Choroid plexus epithelial cell (primary cell): ENCODE measurements around the gene NPAS3.

Experiments
- DNase-seq: peaks from one replicate; pipeline ENCODE4 v3.0.0-alpha.2; 2010; ENCODE audit warnings: low read depth
- H3K4me3 ChIP-seq: 2 replicates; pipeline ENCODE4 v1.5.1; 2011; ENCODE audit warnings: low read depth, mild to moderate bottlenecking, control low read depth, low read length, moderate library complexity
- TF ChIP-seq, protein P1 (sequence below): conservative IDR thresholded peaks from 2 replicates; pipeline ENCODE4 v1.5.1; 2011; ENCODE audit warnings: low read depth, mild to moderate bottlenecking, control low read depth, inconsistent platforms, low read length, moderate library complexity

The NPAS3 gene

DNA sequence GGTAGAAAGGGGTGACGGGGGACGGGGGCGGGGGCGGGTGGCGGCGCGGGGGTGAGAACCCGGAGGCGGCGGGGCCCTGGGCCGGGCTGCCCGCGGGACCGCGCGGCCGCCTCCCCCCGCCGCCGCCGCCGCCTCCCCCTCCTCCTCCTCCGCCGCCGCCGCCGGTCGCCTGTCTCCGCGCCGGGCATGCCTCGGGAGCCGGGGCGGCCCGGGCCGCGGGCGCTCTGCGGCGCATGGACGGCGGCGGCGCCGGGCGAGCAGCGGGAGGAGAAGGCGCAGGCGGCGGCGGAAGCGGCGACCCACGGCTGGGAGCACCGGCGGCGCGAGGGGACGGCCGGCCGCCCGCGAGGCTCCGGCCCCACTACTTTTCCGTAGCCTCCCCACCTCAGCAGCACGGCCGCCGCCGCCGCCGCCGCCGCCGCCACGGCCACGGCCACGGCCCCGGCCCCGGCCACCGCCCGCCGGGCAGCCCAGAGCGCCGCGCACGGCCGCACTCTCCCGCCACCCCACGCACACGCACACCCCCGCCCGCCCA lies at the start of gene NPAS3:
TSS of gene NPAS3 (plus strand) at position 161 of the 535 bp plus-strand sequence.
- peak within 1 kb of the TSS; percentile 66 for H3K4me3 ChIP-seq
- TF ChIP-seq, protein P1, sequence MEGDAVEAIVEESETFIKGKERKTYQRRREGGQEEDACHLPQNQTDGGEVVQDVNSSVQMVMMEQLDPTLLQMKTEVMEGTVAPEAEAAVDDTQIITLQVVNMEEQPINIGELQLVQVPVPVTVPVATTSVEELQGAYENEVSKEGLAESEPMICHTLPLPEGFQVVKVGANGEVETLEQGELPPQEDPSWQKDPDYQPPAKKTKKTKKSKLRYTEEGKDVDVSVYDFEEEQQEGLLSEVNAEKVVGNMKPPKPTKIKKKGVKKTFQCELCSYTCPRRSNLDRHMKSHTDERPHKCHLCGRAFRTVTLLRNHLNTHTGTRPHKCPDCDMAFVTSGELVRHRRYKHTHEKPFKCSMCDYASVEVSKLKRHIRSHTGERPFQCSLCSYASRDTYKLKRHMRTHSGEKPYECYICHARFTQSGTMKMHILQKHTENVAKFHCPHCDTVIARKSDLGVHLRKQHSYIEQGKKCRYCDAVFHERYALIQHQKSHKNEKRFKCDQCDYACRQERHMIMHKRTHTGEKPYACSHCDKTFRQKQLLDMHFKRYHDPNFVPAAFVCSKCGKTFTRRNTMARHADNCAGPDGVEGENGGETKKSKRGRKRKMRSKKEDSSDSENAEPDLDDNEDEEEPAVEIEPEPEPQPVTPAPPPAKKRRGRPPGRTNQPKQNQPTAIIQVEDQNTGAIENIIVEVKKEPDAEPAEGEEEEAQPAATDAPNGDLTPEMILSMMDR: no peak

DNA sequence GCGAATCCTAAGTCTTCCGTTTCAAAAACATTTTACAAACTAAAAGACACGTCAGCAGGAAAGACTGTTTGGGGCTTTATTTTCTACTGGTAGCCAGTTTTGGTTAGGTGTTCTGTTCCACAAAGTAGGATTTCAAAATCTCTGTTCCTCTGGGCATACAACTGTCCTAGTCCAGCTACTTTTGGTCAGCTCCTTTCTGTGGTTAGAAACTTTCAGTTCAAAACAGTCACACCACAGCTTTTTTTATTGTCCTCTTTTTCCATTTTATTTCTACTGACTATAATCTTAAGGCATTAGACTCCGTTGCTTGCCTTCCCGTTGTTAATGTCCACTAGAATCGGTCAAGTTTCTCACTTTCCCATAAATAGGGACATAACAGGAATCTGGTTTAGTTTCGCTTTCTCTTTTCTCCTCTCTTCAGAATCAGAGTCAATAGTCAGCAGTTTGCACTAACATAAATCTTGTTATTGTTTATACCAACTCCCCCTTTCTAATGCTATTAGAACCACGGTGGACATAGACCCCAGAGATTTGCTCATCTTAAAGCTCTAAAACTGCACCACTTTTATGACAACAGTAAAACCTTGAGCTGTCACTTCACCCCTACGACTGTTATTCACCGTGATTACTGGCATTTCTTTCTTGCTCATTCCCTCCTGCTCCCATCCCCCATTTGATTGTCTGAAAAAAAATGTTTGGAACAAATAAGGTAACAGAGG lies 41.5 kb upstream of the NPAS3 start:
- TF ChIP-seq, protein P1: no peak
- peak; percentile 57 for DNase-seq
- H3K4me3 ChIP-seq: peak overlapping the region; percentile 55

More for the DNA sequence above, at the start of gene NPAS3:
- no peak for DNase-seq

DNA sequence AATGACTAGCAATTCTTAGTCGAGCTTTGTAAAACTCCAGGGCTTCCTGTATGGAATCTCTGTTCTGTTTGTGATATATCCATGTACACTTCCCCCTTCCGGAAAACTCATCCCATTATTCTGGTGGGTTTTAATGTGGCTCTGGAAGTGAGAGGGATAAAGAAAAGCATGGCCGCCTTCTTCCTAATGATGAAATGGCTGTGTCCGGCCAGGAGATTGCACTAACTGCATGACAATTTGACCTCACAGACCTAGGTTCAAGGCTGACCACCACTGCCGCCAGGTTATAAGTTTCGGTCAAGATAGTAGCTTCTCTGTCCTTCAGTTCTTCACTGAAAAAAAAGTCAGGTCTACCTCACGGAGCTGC lies 41.0 kb upstream of the NPAS3 start:
- no peak for DNase-seq

DNA sequence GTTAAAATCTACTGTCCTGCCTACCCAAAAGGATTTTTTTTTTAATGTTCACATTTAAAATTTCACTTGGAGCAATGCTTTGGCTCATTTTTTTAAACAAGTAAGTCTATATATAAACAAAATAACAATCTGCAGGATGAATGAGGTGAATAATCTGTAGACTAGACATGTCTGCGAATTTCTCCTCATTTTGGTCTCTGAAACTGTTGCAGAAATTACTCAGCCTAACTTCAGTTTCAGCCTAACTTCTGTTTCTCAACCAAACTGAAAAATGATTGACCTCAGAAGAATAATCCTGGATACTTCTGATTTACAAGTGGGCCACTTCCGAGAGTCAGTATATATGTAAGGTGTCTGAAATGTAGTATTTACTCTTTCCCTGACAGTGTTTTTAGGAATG lies 39.8 kb upstream of the NPAS3 start:
- TF ChIP-seq, protein P1: no peak
- no peak overlapping the region for H3K4me3 ChIP-seq
- no peak for DNase-seq

More for the DNA sequence above, 41.0 kb upstream of the NPAS3 start:
- TF ChIP-seq, protein P1: no peak
- peak overlapping the region; percentile 55 for H3K4me3 ChIP-seq

DNA sequence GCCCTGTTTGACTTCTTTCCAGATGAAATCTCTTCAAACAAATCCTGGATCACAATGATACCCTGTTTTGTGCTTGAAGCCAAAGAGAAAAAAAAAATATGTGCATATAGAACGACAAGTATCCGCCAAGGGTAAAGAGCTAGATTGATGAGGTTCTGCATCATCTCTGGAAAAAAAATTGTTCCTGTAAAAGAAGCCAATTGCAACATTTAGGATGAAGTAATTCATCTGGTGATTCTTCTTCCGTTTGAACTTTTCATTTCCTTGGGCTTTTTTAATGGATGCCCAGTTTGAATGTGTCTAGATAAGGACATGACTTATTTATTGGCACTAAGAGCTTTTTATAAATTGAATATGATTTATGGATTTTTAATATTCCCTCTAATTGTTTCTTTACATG lies 38.1 kb upstream of the NPAS3 start:
- TF ChIP-seq, protein P1: no peak
- H3K4me3 ChIP-seq: no peak overlapping the region
- DNase-seq: no peak

DNA sequence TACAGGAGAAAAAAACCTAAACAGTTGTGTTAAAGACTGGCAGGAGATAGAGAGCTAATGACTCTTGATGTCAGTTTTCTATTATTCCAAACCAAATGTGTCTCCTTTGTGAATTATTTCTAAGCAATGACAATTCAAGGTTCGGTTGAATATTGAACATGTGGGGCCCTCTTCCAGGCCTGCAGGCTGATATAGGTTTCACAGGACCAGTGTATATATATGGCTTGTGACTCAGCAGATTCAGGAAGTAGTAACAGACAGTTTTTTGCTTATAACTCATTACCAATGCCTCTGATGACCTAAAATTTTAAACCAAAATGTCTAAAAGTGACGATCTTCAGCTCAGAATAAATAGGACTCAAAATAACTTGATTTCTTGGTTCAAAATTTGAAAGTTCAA lies 33.7 kb upstream of the NPAS3 start:
- TF ChIP-seq, protein P1: no peak
- DNase-seq: no peak
- no peak overlapping the region for H3K4me3 ChIP-seq

DNA sequence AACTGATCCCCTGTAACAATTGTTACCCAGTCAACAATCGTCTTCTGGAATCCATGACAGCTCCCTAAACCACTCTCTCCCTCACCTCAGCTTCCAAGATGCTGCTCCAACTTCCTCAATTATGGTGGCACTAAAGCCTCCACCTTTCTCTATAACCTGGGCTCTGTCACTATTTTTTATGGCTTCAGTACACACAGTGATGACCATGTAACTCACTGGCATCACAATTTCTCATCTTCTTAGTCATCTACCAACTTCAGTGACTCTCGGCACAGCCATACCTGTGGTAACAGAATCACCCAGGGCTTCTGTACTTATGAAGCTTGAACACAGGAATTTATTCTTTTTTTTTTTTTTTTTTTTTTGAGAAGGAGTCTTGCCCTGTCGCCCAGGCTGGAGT lies 32.0 kb upstream of the NPAS3 start:
- no peak for DNase-seq
- no peak overlapping the region for H3K4me3 ChIP-seq
- TF ChIP-seq, protein P1: no peak
